HK-2 (cell line): ENCODE measurements around the gene HNRNPA3.
"Not testable (repeated sequence)": the region's sequence is repeated elsewhere in the genome, so short reads cannot be mapped to it uniquely, and the experiment has no call there.

ENCODE experiments used
- DNase-seq: peaks from one replicate; pipeline ENCODE4 v3.0.0-alpha.2; 2018; ENCODE audit not compliant: unreplicated experiment

Gene HNRNPA3

DNA sequence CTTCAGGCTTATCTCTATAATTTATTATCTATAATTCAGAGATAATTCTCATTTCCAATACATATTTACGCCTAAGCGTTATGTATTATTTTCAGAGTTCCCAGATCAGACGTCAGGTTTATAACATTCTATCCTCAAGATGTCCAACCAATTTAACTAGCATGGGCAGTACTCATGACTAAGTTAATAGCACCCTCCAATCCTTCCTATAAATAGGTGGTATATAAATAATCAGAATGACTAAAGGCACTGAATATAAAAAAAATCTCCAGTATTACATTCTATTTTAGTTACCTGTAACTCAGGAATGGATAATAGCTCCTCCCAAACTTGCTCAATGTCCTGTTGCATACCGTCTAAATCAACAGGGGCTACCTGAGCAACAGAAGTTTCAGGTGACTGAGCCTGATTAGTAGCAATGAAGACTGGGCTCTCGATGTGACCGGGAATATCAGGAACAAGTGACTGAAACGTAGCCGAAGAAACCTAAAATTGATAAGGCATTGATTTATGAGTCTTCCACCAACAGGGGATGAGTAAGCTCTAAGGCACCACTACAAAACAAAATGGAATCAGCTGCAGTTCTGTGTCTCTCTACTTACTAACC lies 19.6 kb downstream of the HNRNPA3 start:
- no peak for DNase-seq

DNA sequence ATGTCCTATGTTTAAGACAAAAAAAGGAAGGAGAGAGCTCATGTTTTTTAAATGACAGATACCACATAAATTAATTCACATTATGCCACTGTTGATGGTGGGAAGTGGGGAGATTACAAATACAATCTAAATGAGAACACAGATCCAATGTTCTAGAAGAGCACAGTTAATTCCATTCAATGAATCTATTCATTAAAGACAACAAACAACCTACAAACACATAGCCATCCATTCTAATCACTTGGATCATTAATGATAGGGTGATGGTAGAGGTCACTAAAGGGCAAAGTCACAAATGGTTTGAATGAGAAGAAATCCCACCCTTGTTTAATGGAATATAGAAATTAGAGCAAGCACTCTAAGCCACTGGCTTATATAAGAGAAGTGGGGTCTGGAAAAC lies 21.7 kb downstream of the HNRNPA3 start:
- no peak for DNase-seq

DNA sequence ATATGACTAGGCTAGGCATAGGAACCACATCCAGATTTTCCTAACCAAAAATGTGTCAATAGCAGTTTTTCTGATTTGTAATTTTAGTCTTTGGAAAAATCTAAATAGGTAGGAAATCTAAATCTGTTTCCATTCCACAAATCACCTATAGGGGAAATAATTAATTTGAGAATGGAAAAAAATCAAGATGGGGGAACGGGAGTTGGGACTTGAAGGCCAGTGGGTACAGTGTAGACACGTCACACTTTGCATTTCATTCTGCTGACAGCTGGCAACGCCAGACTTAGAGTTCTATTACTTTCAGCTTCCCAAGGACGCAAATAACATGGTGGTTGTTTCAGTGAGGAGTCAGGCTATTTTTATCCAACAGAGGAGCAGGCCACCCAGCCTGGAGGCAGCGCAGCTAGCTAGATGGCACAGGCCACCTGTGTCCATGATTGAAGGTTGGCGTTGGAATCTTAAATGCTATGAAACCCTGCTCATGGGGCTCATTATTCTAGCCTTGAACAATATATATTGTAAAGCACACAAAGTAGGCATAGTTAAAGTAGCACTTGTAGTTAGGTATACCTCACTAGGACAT lies 23.4 kb downstream of the HNRNPA3 start:
- DNase-seq: no peak

DNA sequence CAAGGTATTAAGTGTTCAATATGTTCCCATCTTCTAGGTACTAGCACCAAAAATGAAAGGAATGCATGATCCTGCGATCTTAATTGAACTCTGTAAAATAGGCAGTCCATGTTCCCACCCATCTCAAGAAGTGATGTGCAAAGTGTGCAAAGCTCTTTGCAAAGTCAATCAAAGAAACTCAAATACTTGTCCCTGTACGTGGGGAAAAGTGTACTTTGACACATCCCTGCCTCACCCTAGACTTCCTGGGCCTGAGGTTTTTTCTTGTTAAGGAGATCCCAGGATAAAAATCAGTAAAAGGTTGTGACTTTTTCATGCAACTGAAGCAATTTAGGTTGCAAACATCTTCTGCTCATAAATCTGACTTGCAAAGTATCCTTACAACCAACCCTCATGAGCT lies 25.3 kb downstream of the HNRNPA3 start:
- no peak for DNase-seq

DNA sequence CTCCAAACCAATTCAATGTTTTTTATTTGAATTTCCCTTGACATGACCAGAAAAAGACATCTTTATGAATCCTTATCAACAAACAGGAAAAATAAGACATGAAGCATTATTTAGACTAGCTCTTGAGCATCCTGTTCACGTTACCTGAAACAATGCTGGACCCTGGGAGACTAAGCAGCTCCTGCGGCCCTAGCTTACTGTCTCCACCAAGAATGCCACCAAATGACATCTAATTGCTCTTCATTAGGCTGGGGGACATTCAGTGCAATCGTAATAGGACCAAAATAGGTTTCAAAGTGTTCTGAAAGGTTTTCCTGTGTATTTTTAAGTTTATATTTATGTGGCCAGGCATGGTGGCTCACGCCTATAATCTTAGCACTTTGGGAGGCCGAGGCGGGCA lies 26.5 kb downstream of the HNRNPA3 start:
- DNase-seq: no peak

DNA sequence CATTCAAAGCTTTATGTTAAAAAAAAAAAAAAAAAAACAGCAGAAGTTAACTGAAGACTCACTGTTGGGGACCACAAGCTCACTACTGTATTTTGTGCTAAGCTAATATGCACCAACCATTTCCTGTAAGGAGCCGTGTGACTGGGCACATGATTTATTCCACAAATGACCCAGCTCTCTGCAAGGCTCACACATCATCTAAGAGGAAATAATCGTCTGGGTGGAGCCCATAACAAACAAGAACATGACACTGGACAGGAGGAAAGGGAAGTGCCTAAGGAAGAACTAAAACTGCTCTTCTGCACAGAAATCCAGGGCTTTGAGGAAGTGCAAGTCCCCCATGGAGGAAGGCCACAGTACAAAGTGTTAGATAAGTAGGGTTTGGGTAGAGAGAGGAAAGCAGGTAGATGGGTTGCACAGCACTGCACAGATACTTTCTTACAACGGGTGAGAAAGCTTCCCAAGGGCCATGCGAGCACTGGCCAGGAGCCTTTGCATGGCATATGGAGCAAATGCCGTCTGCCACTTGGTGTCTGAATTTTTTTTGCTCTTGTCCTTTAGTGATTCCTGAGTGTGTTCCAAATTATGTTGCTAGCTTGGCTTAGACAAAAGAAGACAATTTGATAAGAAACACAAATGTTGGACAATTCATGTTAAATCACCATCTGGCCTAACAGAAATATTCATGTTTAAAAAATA lies 27.5 kb downstream of the HNRNPA3 start:
- DNase-seq: no peak

DNA sequence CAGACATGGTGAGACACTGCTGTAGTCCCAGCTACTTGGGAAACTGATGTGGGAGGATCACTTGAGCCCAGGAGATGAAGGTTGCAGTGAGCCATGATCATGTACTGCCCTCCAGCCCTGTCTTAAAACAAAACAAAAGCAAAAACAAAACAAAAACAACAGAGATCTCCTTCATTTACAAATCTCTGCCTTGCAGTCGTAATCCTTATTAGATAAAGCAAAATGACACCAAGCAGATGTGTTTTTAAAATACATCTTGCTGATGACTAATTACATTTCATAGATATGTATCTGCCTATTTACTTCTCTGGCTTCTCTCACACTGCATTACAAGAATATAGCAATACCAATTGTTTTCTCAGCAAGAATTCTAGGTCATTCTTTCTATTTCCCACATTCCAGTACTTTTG lies 29.1 kb downstream of the HNRNPA3 start:
- DNase-seq: no peak

DNA sequence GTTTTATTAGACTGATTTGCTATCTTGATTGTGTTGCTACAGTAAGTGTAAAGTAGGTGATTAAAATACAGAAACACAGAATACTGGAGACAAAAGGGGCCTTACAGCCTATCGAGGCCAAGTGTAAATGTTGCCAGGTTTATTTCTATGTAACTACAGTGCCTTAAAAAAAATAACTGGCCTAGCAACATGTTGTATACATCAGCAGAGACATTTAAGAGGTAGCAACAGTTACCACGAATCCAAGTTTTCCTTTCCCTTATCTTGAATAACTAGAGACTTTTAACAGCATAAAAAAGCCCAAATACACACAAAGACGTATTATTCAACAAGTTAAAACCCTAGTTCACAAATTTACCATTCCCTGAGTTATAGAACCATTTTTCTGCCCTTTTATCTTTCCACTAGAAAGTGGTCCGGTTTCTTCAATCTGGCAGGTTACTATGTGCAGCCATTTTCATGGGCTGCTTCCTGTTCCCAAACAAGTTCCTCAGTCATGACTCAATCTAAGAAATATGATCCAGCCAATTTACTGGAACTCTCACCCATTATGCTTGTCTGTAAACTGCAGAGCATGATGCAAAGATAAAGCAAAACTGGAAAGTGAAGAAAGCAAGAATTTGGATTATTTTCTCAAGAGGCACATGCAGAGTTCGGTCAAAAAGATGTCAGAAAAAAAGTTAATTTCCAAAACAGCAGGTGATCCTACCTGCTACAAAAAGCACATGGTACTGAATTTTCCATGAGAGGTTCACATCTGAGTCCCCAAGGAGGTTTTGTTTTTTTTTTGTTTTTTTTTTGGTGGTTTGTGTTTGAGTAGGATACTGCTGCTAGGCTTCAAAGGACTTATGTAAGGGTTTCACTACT lies 29.8 kb downstream of the HNRNPA3 start:
- no peak for DNase-seq

DNA sequence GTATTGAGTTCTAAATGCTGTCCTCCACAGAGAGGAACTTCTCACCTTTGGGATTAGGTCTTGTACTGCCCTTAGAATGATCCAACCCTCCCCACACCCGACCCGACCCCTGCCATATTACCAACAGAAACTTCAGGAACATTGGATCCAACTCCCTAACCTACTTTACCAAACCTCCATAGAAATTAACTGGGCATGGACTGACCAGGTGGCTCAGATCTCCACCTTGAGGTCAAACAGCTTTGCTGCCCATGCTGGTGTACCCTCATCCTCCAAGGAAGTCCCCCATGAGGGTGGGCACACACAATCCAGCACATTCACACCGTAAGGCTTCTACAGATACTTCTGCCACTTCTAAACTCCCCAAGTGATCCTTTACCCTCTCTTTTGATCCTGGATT lies 30.5 kb downstream of the HNRNPA3 start:
- no peak for DNase-seq

DNA sequence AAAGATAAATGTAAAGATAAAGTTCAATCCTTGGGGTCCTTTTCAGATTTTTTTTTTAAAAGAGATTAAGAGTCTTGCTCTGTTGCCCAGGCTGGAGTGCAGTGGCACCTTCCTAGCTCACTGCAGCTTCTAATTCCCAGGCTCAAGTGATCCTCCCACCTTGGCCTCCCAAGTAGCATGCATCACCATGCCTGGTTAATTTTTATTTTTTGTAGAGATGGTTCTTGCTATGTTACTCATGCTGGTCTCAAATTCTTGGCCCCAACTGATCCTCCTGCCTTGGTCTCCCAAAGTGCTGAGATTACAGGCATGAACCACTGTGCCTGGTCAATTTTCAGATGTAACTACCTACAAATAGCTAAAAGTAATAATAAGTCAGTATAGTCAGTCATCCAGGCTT lies 30.9 kb downstream of the HNRNPA3 start:
- peak; percentile 44 for DNase-seq

DNA sequence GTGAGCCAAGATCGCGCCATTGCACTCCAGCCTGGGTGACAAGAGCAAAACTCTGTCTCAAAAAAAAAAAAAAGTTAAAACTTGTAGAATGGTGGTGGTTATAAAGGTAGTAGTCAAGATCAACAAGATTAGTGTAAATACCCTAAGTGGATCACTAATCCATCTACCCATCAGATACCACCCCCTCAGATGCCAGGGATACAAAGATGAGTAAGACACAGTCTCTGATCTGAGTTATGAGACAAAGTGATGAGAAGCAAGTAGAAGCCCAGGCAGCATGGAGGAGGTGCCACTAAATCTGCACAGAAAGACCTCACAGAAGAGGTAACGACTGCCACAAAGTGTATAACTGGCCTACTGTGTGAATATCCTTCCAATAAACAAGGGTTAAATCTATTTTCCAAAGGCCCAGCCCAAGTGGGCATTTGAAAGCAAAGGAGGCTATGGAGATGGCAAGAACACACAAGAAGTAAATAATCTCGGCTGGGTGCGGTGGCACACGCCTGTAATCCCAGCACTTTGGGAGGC lies 31.7 kb downstream of the HNRNPA3 start:
- no peak for DNase-seq

DNA sequence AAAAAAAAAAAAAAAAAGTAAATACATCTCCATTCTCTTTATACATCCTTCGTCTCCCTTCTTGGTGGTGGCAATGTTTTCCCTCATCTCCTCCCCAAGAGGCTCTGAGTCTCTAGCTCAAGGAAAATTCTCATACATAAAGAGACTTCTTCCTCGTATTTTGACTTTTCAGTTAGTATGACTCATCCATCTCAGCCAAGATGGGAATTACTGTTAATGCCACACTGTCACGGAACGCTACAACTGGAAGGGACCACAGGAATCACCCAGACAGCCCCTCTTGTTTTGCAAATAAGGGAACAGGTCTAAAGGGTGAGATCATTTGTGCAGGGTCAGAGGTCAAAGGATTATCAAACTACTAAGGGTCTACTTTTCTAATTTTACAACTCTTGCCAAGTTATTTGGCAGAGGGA lies 32.4 kb downstream of the HNRNPA3 start:
- no peak for DNase-seq

DNA sequence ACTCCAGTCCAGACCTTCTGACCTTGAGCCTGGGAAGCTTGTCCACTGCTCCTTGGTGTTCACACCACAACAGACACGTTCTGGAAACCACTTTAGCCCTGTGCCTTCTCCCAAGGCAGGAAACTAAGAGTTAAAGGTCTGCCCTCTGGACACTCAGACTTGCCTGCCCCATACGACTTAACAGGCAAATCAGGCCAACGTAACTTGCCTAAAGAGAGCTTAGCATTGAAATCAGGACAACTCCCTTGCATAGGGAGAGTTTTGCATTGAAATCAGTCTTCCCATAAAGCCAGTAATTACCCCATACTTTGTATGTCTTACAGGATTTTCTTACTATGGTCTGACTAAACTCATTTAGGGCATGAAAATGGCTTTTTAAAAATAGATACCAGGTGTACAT lies 33.4 kb downstream of the HNRNPA3 start:
- no peak for DNase-seq

DNA sequence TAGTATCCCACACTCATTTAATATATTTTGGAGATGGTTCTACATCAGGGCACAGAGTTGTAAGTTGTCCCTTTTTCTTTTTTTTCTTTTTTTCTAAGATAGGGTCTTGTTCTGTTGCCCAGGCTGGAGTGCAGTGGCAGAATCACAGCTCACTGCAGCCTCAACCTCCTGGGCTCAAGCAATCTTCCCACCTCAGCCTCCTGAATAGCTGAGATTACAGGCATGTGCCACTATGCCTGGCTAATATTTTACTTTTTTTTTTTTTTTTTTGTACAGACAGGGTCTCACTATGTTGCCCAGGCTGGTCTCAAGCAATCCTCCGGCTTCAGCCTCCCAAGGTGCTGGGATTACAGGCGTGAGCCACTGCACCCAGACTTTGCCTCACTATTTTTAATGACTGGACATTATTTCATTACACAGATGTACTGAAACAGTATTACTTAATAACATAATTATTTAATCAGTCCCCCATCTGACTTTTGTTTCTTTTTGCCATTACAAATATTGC lies 34.0 kb downstream of the HNRNPA3 start:
- DNase-seq: not testable (repeated sequence)

DNA sequence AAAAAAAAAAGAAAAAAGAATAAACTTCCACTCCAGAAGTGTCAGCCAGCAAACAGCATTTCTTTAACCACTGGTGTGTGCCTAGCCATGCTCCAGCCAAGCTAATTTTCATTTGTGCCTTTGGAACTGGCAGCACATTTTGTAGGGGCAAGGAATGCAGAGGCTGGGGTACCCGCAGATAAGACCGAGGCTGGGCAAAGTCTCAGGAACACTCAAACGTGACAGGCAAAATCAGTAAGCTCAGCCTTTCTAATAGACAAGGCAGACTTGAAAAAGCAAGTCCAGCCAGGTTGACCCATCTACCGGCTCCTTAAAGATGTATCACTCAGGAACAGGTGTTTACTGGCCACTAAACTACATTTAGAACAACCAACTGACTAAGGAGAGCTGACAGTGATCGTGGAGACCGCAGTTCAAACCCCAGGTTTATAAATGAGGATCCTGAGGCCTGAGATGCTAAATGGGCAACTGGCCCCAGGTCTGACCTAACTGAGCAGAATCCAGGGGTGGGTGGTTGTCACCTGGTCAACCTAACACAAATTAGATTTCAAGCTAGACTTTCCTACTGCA lies 35.2 kb downstream of the HNRNPA3 start:
- DNase-seq: no peak

DNA sequence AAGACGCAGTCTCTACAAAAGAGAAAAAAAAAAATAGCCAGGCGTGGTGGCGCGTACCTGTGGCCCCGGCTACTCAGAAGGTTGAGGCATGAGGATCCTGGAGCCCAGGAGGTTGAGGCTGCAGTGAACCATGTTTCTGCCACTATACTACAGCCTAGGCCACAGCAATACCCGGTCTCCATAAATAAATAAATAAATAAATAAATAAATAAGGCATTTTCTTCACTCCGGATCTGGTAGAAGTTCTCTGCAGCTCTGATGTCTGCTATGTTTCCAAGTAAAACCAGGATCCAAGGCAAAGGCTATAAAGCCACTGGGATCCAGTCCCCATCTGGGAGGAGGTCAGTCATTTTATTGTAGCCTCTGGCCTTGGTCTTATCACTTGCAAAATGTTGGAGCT lies 36.4 kb downstream of the HNRNPA3 start:
- DNase-seq: no peak

DNA sequence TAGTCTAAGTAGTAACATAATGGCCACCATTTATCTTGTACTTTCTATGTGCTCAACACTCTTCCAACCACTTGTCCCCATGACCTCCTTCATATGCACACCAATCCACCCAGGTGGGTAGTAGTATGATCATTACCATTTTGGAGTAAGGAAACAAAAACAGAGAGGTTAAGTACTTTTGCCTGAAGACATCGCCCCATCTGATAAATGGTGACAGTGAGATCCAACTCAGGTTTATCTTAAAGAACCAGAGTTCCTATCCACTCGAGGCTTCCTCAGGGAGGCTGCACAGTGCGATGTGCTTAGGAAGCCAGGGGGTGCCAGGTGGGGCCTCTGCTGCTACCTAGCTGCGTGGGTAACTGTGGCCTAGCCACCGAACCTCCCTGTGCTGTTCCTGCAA lies 37.9 kb downstream of the HNRNPA3 start:
- no peak for DNase-seq

DNA sequence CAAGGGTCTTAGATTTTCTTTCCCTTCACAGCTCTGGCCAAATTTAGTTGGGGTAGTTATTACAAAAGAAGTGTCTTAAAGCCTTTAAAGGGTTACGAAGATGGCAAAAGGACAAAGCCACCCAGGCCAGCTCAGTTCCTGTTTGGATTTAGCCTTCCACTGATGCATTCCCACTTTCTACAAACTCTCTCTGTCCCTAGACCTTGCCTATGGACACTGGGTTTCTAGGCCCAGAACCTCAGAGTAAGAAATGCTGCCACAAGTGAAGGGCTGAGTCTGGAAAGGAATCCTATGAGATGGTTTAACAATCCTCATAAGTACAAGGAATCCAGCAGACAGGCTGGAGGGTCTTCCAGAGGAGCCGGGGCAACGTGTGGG lies 38.6 kb downstream of the HNRNPA3 start:
- DNase-seq: no peak

DNA sequence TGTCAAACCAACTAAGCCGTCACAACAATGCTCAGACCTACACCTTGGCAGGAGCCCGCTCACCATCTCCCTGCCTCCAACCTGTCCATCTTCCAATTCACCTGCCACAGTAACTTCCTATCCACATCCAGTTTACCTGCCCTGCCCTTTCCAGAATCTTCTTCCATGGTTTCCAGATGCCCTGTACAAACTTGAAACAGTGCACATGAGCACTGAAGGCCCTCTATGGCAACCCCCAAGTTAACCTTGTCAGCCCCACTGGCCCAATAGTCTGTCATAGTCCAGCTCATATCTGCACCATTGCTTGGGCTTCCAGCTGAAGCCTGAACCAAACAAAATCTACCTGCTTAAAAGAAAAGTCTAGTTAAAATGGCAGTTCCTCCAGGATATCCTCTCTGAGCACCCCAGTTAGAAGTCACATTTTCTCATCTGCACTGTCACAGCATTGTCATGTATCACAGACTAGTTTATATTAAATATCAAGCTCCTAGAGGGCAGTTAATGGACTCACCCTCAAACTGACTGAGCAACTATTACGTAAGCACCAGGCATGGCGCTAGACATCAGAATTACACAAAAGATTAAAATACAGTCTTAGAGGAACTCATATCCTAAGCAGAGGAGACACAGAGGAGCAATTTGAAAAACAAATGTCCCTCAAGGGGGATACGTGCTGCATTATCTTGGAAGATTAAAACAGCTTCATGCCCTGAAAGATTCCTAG lies 40.4 kb downstream of the HNRNPA3 start:
- no peak for DNase-seq

DNA sequence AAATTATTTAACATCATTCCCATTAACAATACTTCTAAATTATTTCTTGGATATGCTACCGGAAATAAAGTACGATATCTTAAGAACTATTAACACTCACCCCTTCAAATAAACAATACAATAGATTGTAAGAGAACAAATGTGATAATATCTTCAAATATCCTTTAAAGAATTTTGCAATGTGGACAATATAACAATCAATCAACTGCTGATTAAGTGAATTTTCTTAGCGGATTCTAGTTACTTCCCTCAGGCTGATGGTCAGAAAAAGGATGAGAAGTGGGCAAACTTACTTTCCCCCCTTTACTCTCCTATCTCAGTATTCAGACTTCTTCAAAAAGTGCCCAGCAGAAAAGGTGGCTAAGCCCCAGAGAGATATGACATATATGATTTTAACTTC lies 41.1 kb downstream of the HNRNPA3 start:
- DNase-seq: no peak
